ENCODE data around the gene KCNK7.
"Not testable (repeated sequence)": the region's sequence is repeated elsewhere in the genome, so short reads cannot be mapped to it uniquely, and the experiment has no call there.

Gene KCNK7

DNA sequence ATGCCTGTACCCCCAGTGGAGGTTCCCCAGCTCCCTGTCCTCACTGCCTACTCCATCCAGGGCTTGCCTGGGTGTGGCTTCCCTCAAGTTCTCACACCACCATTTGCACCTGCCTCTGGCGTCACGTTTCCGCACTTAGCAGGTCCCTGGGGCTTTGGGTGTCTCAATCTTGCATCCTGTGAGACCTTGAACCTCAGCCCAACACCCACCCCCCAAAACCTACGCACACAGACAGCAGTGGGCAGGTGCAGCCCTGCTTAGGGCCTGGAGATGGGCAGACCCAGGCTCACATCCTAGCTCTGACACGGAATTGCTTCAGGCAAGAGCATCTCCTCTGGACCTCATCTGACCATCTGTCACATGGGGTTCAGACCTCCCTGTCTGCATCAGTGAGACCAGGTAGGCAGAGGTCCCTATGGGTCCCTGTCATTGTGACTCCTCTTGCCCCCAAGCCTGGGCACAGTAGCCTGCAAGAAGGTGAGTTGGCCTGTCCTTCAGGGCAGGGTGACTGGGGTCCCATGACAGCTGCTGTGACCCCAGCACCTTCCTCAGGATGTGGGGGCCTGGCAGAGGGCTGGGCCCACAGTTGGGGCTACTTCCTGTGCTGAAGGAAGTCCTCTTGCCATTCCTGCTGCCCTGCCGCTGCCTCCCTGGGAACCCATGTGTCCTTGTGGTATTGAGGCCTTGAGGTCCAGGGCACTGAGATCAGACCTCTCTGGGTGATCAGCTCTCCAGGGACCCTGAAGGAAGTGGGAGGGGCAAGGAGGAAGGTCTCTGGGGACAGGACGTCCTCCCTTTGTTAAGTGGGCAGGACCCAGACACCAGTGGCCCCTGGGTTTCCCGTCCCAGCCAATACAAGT is 44.3 kb upstream of the KCNK7 start:
- Histone ChIP-seq H3K4me1 (ENCODE audit: insufficient read depth, low read length) (peaks cover 43% of the 10 kb centered on the region), H2AFZ (ENCODE audit: low read depth, low read length) (no peak overlapping the region), H3K9me3 (ENCODE audit: insufficient read depth, low read length, severe bottlenecking) (no peaks in the 10 kb centered on the region), H3K36me3 (ENCODE audit: insufficient read depth, low read length) (peaks cover 41% of the 10 kb centered on the region), H3K79me2 (ENCODE audit: insufficient read depth, low read length) (peaks cover 8% of the 10 kb centered on the region), H3K4me3 (ENCODE audit: low read depth in 1 of 2, low read length in 2 of 2) (0 out of 4 replicates have a peak overlapping the region, but pooled peaks of 1 of the 2 experiments have one; percentile 4), H3K4me2 (ENCODE audit: insufficient read depth, low read length) (peak overlapping the region; percentile 19; the same call in 1 of the 2 replicates), H3K27ac (ENCODE audit: low read length) (peak overlapping the region; percentile 48), H4K20me1 (ENCODE audit: insufficient read depth, low read length) (0 out of 2 replicates have a peak, but pooled peaks cover 3% of the 10 kb centered on the region), H3K9ac (ENCODE audit: low read depth, low read length) (peak overlapping the region; percentile 80; the same call in 1 of the 2 replicates), H3K27me3 (ENCODE audit: insufficient read depth, low read length, poor library complexity) (no peaks in the 10 kb centered on the region)
- TF ChIP-seq EZH2 (IDR thresholded peaks at IDR 0.05; ENCODE audit: borderline replicate concordance, low read depth, low read length, severe bottlenecking), result no peak
- TF ChIP-seq, protein P1, sequence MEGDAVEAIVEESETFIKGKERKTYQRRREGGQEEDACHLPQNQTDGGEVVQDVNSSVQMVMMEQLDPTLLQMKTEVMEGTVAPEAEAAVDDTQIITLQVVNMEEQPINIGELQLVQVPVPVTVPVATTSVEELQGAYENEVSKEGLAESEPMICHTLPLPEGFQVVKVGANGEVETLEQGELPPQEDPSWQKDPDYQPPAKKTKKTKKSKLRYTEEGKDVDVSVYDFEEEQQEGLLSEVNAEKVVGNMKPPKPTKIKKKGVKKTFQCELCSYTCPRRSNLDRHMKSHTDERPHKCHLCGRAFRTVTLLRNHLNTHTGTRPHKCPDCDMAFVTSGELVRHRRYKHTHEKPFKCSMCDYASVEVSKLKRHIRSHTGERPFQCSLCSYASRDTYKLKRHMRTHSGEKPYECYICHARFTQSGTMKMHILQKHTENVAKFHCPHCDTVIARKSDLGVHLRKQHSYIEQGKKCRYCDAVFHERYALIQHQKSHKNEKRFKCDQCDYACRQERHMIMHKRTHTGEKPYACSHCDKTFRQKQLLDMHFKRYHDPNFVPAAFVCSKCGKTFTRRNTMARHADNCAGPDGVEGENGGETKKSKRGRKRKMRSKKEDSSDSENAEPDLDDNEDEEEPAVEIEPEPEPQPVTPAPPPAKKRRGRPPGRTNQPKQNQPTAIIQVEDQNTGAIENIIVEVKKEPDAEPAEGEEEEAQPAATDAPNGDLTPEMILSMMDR (IDR thresholded peaks at IDR 0.05; ENCODE audit: borderline replicate concordance, extremely low read depth, low read length, poor library complexity, severe bottlenecking), result no peak
- ATAC-seq (ENCODE audit: insufficient read depth, low read depth), result no peak
- peak; percentile 36 for DNase-seq

- not testable (repeated sequence) for H3K27ac ChIP-seq (ENCODE audit: low read length); ATAC-seq (ENCODE audit: insufficient read depth, low read depth); H3K79me2 ChIP-seq (ENCODE audit: insufficient read depth, low read length); H3K27me3 ChIP-seq (ENCODE audit: insufficient read depth, low read length, poor library complexity); H3K9me3 ChIP-seq (ENCODE audit: insufficient read depth, low read length, severe bottlenecking); H2AFZ ChIP-seq (ENCODE audit: low read depth, low read length); H3K4me3 ChIP-seq (ENCODE audit: low read depth in 1 of 2, low read length in 2 of 2); H4K20me1 ChIP-seq (ENCODE audit: insufficient read depth, low read length); DNase-seq
- peaks cover 43% of the 10 kb centered on the region for H3K4me1 ChIP-seq (ENCODE audit: insufficient read depth, low read length)
- H3K4me2 ChIP-seq (ENCODE audit: insufficient read depth, low read length), result peak overlapping the region; percentile 19
- peaks cover 47% of the 10 kb centered on the region for H3K36me3 ChIP-seq (ENCODE audit: insufficient read depth, low read length)
- H3K9ac ChIP-seq (ENCODE audit: low read depth, low read length), result peak overlapping the region; percentile 80; the same call in 1 of the 2 replicates
Observed at GRCh38 chr11:65639228-65639597, 43.6 kb upstream of the KCNK7 start.

- H4K20me1 ChIP-seq (ENCODE audit: insufficient read depth, low read length), result peaks cover 15% of the 10 kb centered on the region
- H3K4me1 ChIP-seq (ENCODE audit: insufficient read depth, low read length), result peaks cover 43% of the 10 kb centered on the region
- no peaks in the 10 kb centered on the region for H3K27me3 ChIP-seq (ENCODE audit: insufficient read depth, low read length, poor library complexity)
- ATAC-seq (ENCODE audit: insufficient read depth, low read depth), result peak; percentile 85
- peaks cover 60% of the 10 kb centered on the region for H3K36me3 ChIP-seq (ENCODE audit: insufficient read depth, low read length)
- peak within 1 kb of the TSS; percentile 39 to 81; a peak in 3 of 4 replicates for H3K4me3 ChIP-seq (ENCODE audit: low read depth in 1 of 2, low read length in 2 of 2)
- TF ChIP-seq, protein P1 (IDR thresholded peaks at IDR 0.05; ENCODE audit: borderline replicate concordance, extremely low read depth, low read length, poor library complexity, severe bottlenecking), result peak; percentile 11
- no peak for TF ChIP-seq EZH2 (IDR thresholded peaks at IDR 0.05; ENCODE audit: borderline replicate concordance, low read depth, low read length, severe bottlenecking)
- peak within 1 kb of the TSS; percentile 83 for H2AFZ ChIP-seq (ENCODE audit: low read depth, low read length)
- no peaks in the 10 kb centered on the region for H3K9me3 ChIP-seq (ENCODE audit: insufficient read depth, low read length, severe bottlenecking)
- peaks cover 8% of the 10 kb centered on the region for H3K79me2 ChIP-seq (ENCODE audit: insufficient read depth, low read length)
- H3K4me2 ChIP-seq (ENCODE audit: insufficient read depth, low read length), result peak within 1 kb of the TSS; percentile 87
- peak within 1 kb of the TSS; percentile 80 for H3K27ac ChIP-seq (ENCODE audit: low read length)
- DNase-seq, result peak; percentile 79
- H3K9ac ChIP-seq (ENCODE audit: low read depth, low read length), result peak within 1 kb of the TSS; percentile 80
Observed at GRCh38 chr11:65637794-65638419, 42.3 kb upstream of the KCNK7 start, which contains the start of gene SIPA1. Gene SIPA1, plus strand, starts transcription at chr11:65638101. Its CDS starts 2,821 bp downstream, at chr11:65640922.
